Trophoblast cell (in vitro differentiated cells and primary cell): ENCODE results near the gene MACROD2.

Source experiments
- DNase-seq, 2 donors: peaks; one replicate each; pipeline ENCODE4 v3.0.0-alpha.2; 2016
- H2AFZ ChIP-seq: 2 replicates; pipeline ENCODE4 v1.6.1; 2013; ENCODE audit warnings: low read length, moderate library complexity, mild to moderate bottlenecking; ENCODE audit not compliant: insufficient read depth, poor library complexity
- H2AK5ac ChIP-seq: 2 replicates; pipeline ENCODE4 v1.6.1; 2013; ENCODE audit warnings: mild to moderate bottlenecking, low read length
- H2BK120ac ChIP-seq: 2 replicates; pipeline ENCODE4 v1.6.1; 2013; ENCODE audit warnings: low read length, mild to moderate bottlenecking, moderate library complexity; ENCODE audit not compliant: insufficient read depth, poor library complexity
- H2BK12ac ChIP-seq: 2 replicates; pipeline ENCODE4 v1.6.1; 2013; ENCODE audit warnings: mild to moderate bottlenecking, low read length, moderate library complexity
- H2BK5ac ChIP-seq: 2 replicates; pipeline ENCODE4 v1.6.1; 2013; ENCODE audit warnings: low read length, low read depth, moderate library complexity, mild to moderate bottlenecking; ENCODE audit not compliant: poor library complexity
- H3K14ac ChIP-seq: 2 replicates; pipeline ENCODE4 v1.6.1; 2013; ENCODE audit warnings: mild to moderate bottlenecking, low read length
- H3K18ac ChIP-seq: 2 replicates; pipeline ENCODE4 v1.6.1; 2013; ENCODE audit warnings: mild to moderate bottlenecking, low read length
- H3K23ac ChIP-seq: 2 replicates; pipeline ENCODE4 v1.6.1; 2013; ENCODE audit warnings: low read length
- H3K27ac ChIP-seq: 2 replicates; pipeline ENCODE4 v1.5.1; 2013; ENCODE audit warnings: low read depth, mild to moderate bottlenecking, inconsistent platforms, low read length, moderate library complexity
- H3K27me3 ChIP-seq: 2 replicates; pipeline ENCODE4 v1.6.1; 2013; ENCODE audit warnings: inconsistent platforms, mild to moderate bottlenecking, low read length, moderate library complexity; ENCODE audit not compliant: insufficient read depth
- H3K36me3 ChIP-seq, 2 experiments: 1 replicate in 1 of 2; 2 replicates in 1 of 2; pipeline ENCODE4 v1.6.1; 2013; ENCODE audit warnings: low read length in 2 of 2, mild to moderate bottlenecking in 2 of 2, moderate library complexity in 1 of 2; ENCODE audit not compliant: insufficient read depth in 2 of 2, control insufficient read depth in 1 of 2
- H3K4ac ChIP-seq: 2 replicates; pipeline ENCODE4 v1.6.1; 2013; ENCODE audit warnings: low read depth, mild to moderate bottlenecking, low read length, moderate library complexity
- H3K4me1 ChIP-seq, 2 experiments: 1 replicate in 1 of 2; 2 replicates in 1 of 2; pipeline ENCODE4 v1.6.1; 2013; ENCODE audit warnings: low read length in 2 of 2, mild to moderate bottlenecking in 2 of 2, moderate library complexity in 1 of 2; ENCODE audit not compliant: insufficient read depth in 2 of 2, control insufficient read depth in 1 of 2
- H3K4me2 ChIP-seq: 2 replicates; pipeline ENCODE4 v1.6.1; 2013; ENCODE audit warnings: inconsistent platforms, mild to moderate bottlenecking, low read length, moderate library complexity
- H3K4me3 ChIP-seq: 2 replicates; pipeline ENCODE4 v1.5.1; 2013; ENCODE audit warnings: mild to moderate bottlenecking, low read depth, low read length, inconsistent platforms
- H3K79me1 ChIP-seq: one replicate; pipeline ENCODE4 v1.6.1; 2013; ENCODE audit warnings: low read length
- H3K79me2 ChIP-seq: 2 replicates; pipeline ENCODE4 v1.6.1; 2013; ENCODE audit warnings: low read length, mild to moderate bottlenecking; ENCODE audit not compliant: control insufficient read depth, insufficient read depth, poor library complexity
- H3K9ac ChIP-seq: 2 replicates; pipeline ENCODE4 v1.6.1; 2013; ENCODE audit warnings: mild to moderate bottlenecking, low read length
- H3K9me3 ChIP-seq: 2 replicates; pipeline ENCODE4 v1.6.1; 2013; ENCODE audit warnings: low read depth, mild to moderate bottlenecking, control low read depth, inconsistent platforms, low read length; ENCODE audit not compliant: insufficient read depth
- H4K12ac ChIP-seq: 2 replicates; pipeline ENCODE4 v1.6.1; 2013; ENCODE audit warnings: low read depth, mild to moderate bottlenecking, low read length, moderate library complexity
- H4K8ac ChIP-seq: 2 replicates; pipeline ENCODE4 v1.6.1; 2013; ENCODE audit warnings: low read depth, mild to moderate bottlenecking, low read length, moderate library complexity
- H4K91ac ChIP-seq: one replicate; pipeline ENCODE4 v1.6.1; 2013; ENCODE audit warnings: low read depth, mild to moderate bottlenecking, low read length, moderate library complexity
- WGBS: extraction: QIAGEN DNeasy Blood & Tissue Kit; methylation state at CpG from one replicate; pipeline ENCODE4 v1.1.7; 2013; ENCODE audit warnings: missing lambda C conversion rate; ENCODE audit not compliant: insufficient read length, insufficient coverage; ENCODE audit errors: extremely low coverage; 5-methylcytosine and 5-hydroxymethylcytosine counted together

The MACROD2 gene

DNA sequence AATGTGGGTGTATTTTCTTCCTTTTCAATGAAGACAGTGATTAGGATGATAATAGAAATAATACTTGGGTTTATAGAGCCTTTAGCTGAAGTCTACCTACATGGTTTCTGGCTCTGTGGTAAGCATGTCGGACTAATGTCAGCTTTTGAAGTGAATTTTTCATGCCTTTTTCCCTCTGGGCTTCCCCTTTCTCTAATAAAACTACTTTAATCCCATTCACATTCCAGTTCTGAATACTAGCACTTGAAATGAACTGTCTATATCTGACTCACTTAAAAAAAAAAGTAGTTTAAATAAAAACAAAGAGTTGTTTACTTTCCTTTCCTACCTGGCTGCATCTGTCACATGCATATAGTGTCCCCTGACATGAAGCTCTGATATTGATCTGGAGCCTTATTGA is 888.0 kb downstream of the MACROD2 start:
- no peaks in the 10 kb centered on the region for H3K36me3 ChIP-seq
- H3K79me2 ChIP-seq = no peaks in the 10 kb centered on the region
- no peak overlapping the region for H3K4me3 ChIP-seq
- H4K8ac ChIP-seq = no peak overlapping the region
- no peaks in the 10 kb centered on the region for H3K27me3 ChIP-seq
- H3K4me2 ChIP-seq = no peak overlapping the region
- no peak overlapping the region for H3K27ac ChIP-seq
- no peaks in the 10 kb centered on the region for H3K9me3 ChIP-seq
- H2AFZ ChIP-seq = no peak overlapping the region
- H3K9ac ChIP-seq = no peak overlapping the region
- H3K79me1 ChIP-seq = no peaks in the 10 kb centered on the region
- no CpG with 5 or more reads among the region's 1 CpG for WGBS
- H4K12ac ChIP-seq = no peak overlapping the region
- H3K18ac ChIP-seq = no peak overlapping the region
- H3K4ac ChIP-seq = no peak overlapping the region
- H2AK5ac ChIP-seq = no peak overlapping the region
- H2BK12ac ChIP-seq = no peak overlapping the region
- H3K14ac ChIP-seq = no peak overlapping the region
- no peak overlapping the region for H4K91ac ChIP-seq
- H2BK5ac ChIP-seq = no peak overlapping the region
- H3K23ac ChIP-seq = no peak overlapping the region
- DNase-seq = no peak
- H2BK120ac ChIP-seq = no peak overlapping the region
- peaks cover 0 to 3% of the 10 kb centered on the region in 2 experiments for H3K4me1 ChIP-seq

DNA sequence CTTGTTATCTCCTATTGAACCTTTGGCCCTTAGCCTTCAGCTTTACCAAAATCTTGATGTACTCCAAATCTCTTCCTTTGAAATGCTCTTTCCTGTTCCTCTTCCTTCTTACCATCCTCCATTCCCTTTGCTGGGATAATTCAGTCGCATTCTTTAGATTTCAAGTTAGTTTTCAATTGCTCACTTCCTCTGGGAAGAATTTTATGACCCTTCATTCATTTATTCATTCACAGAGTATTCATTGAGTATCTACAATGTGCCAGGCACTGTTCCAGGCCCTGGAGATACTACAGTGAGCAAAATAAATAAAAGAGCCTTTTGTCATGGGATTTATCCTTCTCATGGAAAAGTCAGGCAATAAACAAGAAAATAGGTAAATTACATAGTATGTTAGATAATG is 890.3 kb downstream of the MACROD2 start:
- no peak overlapping the region for H4K12ac ChIP-seq
- no peaks in the 10 kb centered on the region for H3K36me3 ChIP-seq
- H3K4me2 ChIP-seq = no peak overlapping the region
- no CpG with 5 or more reads among the region's 1 CpG for WGBS
- no peaks in the 10 kb centered on the region for H3K9me3 ChIP-seq
- no peak overlapping the region for H2BK12ac ChIP-seq
- H3K4me1 ChIP-seq = no peaks in the 10 kb centered on the region
- no peak overlapping the region for H2AFZ ChIP-seq
- H3K4ac ChIP-seq = no peak overlapping the region
- H2BK5ac ChIP-seq = no peak overlapping the region
- H3K27ac ChIP-seq = no peak overlapping the region
- H3K14ac ChIP-seq = no peak overlapping the region
- no peak for DNase-seq
- no peak overlapping the region for H3K9ac ChIP-seq
- H3K18ac ChIP-seq = no peak overlapping the region
- no peak overlapping the region for H4K91ac ChIP-seq
- H4K8ac ChIP-seq = no peak overlapping the region
- no peaks in the 10 kb centered on the region for H3K27me3 ChIP-seq
- H3K79me1 ChIP-seq = no peaks in the 10 kb centered on the region
- H2BK120ac ChIP-seq = no peak overlapping the region
- H3K4me3 ChIP-seq = no peak overlapping the region
- H3K79me2 ChIP-seq = no peaks in the 10 kb centered on the region
- H2AK5ac ChIP-seq = no peak overlapping the region
- no peak overlapping the region for H3K23ac ChIP-seq

DNA sequence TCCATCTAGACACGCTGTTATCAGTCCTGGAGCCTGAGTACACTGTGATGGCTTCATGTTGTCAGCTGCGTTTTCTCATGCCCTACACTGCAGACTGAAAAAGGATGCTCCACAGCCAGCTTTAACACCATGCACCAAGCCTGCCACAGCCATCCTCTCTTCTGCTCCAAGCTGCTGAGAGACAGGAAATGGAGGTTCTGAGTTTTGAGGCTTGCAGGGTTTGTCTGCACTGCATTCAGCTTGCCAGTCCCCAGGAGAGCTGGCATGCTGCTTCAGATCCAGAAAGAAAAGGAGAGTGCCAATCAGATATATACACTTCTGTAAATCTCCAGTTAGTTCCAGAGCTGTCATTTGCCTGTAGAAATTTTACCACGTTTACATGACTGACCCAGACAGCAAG is 892.8 kb downstream of the MACROD2 start:
- H4K8ac ChIP-seq = no peak overlapping the region
- WGBS = no CpG with 5 or more reads among the region's 3 CpGs

DNA sequence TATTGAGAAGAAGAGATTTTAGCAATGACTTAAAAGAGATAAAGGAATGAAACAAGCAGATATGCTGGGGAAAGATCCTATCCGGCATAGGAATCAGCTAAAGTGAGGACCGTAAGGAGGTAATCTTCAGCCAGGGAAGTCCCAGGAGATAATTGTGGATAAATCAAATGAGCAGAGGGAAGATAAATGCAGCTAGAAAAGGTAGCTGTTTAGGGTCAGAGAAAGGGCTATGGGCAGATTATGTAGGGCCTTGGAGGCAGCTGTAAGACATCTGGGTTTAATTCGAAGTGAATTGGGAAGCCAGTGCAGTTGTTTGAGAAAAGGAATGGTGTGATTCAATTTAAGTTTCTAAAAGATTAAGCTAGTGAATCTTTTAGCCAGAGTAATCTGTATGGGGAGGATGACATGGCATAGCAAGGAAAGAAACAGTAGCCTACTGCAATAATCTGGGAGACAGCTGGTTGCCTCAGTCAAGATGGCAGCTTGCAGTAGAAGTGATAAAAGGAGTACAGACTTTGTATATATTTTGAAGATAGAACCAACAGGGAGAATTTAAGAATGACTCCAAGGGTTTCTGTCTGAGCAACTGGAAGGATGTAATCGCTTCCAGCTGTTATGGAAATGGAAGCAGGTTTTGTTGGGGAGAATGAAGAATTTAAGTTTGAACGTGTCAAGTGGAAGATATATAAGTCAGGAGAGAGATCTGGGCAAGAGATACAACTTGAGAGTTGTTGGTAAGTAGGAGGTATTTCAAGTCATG is 894.4 kb downstream of the MACROD2 start:
- H2AFZ ChIP-seq = no peak overlapping the region
- no peak overlapping the region for H2BK5ac ChIP-seq
- no peaks in the 10 kb centered on the region for H3K27me3 ChIP-seq
- no peaks in the 10 kb centered on the region for H3K9me3 ChIP-seq
- no peak overlapping the region for H3K4ac ChIP-seq
- H3K4me2 ChIP-seq = no peak overlapping the region
- no peaks in the 10 kb centered on the region for H3K36me3 ChIP-seq
- H3K14ac ChIP-seq = no peak overlapping the region
- no peak overlapping the region for H3K4me3 ChIP-seq
- no peaks in the 10 kb centered on the region for H3K79me1 ChIP-seq
- no peak overlapping the region for H2BK120ac ChIP-seq
- H2BK12ac ChIP-seq = no peak overlapping the region
- WGBS = 100% methylated on average over 1 of the region's 5 CpGs
- H2AK5ac ChIP-seq = no peak overlapping the region
- no peak overlapping the region for H3K23ac ChIP-seq
- H4K12ac ChIP-seq = no peak overlapping the region
- no peak overlapping the region for H3K27ac ChIP-seq
- no peak for DNase-seq
- no peak overlapping the region for H3K18ac ChIP-seq
- H4K8ac ChIP-seq = no peak overlapping the region
- H3K4me1 ChIP-seq = no peaks in the 10 kb centered on the region
- no peak overlapping the region for H4K91ac ChIP-seq
- no peaks in the 10 kb centered on the region for H3K79me2 ChIP-seq
- no peak overlapping the region for H3K9ac ChIP-seq

More for the DNA sequence above, 892.8 kb downstream of the MACROD2 start:
- Histone ChIP-seq H4K12ac (no peak overlapping the region), H2BK12ac (no peak overlapping the region), H3K79me1 (no peaks in the 10 kb centered on the region), H2BK120ac (no peak overlapping the region), H3K18ac (no peak overlapping the region), H2AK5ac (no peak overlapping the region), H4K91ac (no peak overlapping the region), H2BK5ac (no peak overlapping the region), H3K4me3 (no peak overlapping the region), H3K23ac (no peak overlapping the region), H3K27ac (no peak overlapping the region), H3K4ac (no peak overlapping the region), H2AFZ (no peak overlapping the region), H3K27me3 (no peaks in the 10 kb centered on the region), H3K4me2 (no peak overlapping the region), H3K4me1 (no peaks in the 10 kb centered on the region), H3K9me3 (no peaks in the 10 kb centered on the region), H3K9ac (no peak overlapping the region), H3K79me2 (no peaks in the 10 kb centered on the region), H3K14ac (no peak overlapping the region), H3K36me3 (no peaks in the 10 kb centered on the region)
- DNase-seq = no peak
